Colonic mucosa (tissue), 4 donors: Measurements from ENCODE around the gene ZDHHC20. TPM values are rescaled to one million over a fixed set of nuclear protein-coding genes. Genes with fewer than 3 reads are reported as not detected.
"Not testable (repeated sequence)": the region's sequence is repeated elsewhere in the genome, so short reads cannot be mapped to it uniquely, and the experiment has no call there.

Experiments
- DNase-seq: peaks from one replicate; pipeline ENCODE4 v3.0.0-alpha.2; 2020
- H3K27ac ChIP-seq: fragments of 200-600 bp; one replicate; pipeline ENCODE4 v1.8.0; 2021
- H3K27me3 ChIP-seq: fragments of 200-600 bp; one replicate; pipeline ENCODE4 v1.8.0; 2021
- H3K36me3 ChIP-seq: fragments of 200-600 bp; one replicate; pipeline ENCODE4 v1.8.0; 2021
- H3K4me1 ChIP-seq: fragments of 200-600 bp; one replicate; pipeline ENCODE4 v1.8.0; 2021; ENCODE audit warnings: mild to moderate bottlenecking
- H3K4me3 ChIP-seq: fragments of 200-600 bp; one replicate; pipeline ENCODE4 v1.8.0; 2021
- H3K9ac ChIP-seq, 2 donors: one replicate each; pipeline ENCODE4 v1.7.0; 2013; ENCODE audit warnings: control low read depth in 2 of 2, low read depth in 2 of 2, low read length in 2 of 2
- H3K9me3 ChIP-seq: fragments of 200-600 bp; one replicate; pipeline ENCODE4 v1.8.0; 2021
- intact Hi-C: fragments of 100-400 bp; cut with DNase I; formaldehyde crosslinking; loops from one replicate; pipeline ENCODE4 v1.14.1; 2022
- total RNA-seq, 2 donors: library from RNA; stranded (reverse); fragmentation: NEBNext Ultra II Directional in 1 of 2; extraction: Animal tissue kit (Norgen Biotek cat#: 25700) in 1 of 2; gene quantifications; one replicate each; pipeline ENCODE4 v1.2.1, GENCODE V29; 2021
- TF ChIP-seq, protein P1 (sequence below): fragments of 200-600 bp; IDR thresholded peaks from one replicate; pipeline ENCODE4 v1.8.0; 2022; ENCODE audit warnings: antibody characterized with exemption, mild to moderate bottlenecking
- donor health status: healthy.
- donor health status: DM: no; HTN: no; CAD: no.
- donor health status: DM: no; HTN: no; CAD: no.

The ZDHHC20 gene
- total RNA-seq, 2 donors from 2014 or later, result 74.0 to 111 TPM

GRCh38 chr13:21399741-21400140 lies 59.4 kb downstream of the ZDHHC20 start:
- Histone ChIP-seq H3K4me3 (no peak overlapping the region), H3K27ac (no peak overlapping the region), H3K4me1 (no peaks in the 10 kb centered on the region), H3K9me3 (no peaks in the 10 kb centered on the region), H3K27me3 (no peaks in the 10 kb centered on the region), H3K36me3 (no peaks in the 10 kb centered on the region), H3K9ac (no peak overlapping the region)
- intact Hi-C loops, result no loop called here
- DNase-seq, result no peak
- TF ChIP-seq, protein P1, sequence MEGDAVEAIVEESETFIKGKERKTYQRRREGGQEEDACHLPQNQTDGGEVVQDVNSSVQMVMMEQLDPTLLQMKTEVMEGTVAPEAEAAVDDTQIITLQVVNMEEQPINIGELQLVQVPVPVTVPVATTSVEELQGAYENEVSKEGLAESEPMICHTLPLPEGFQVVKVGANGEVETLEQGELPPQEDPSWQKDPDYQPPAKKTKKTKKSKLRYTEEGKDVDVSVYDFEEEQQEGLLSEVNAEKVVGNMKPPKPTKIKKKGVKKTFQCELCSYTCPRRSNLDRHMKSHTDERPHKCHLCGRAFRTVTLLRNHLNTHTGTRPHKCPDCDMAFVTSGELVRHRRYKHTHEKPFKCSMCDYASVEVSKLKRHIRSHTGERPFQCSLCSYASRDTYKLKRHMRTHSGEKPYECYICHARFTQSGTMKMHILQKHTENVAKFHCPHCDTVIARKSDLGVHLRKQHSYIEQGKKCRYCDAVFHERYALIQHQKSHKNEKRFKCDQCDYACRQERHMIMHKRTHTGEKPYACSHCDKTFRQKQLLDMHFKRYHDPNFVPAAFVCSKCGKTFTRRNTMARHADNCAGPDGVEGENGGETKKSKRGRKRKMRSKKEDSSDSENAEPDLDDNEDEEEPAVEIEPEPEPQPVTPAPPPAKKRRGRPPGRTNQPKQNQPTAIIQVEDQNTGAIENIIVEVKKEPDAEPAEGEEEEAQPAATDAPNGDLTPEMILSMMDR, result no peak

GRCh38 chr13:21395953-21396352 lies 63.1 kb downstream of the ZDHHC20 start:
- Histone ChIP-seq H3K27me3 (no peaks in the 10 kb centered on the region), H3K9ac (no peak overlapping the region), H3K36me3 (no peaks in the 10 kb centered on the region), H3K9me3 (no peaks in the 10 kb centered on the region), H3K4me1 (no peaks in the 10 kb centered on the region), H3K4me3 (no peak overlapping the region), H3K27ac (no peak overlapping the region)
- intact Hi-C loops, result no loop called here
- TF ChIP-seq, protein P1, result no peak
- DNase-seq, result no peak

- no peaks in the 10 kb centered on the region for H3K36me3 ChIP-seq
These were observed 70.0 kb downstream of the ZDHHC20 start for GRCh38 chr13:21389124-21389523.

GRCh38 chr13:21385710-21386109 lies 73.4 kb downstream of the ZDHHC20 start:
- no peak overlapping the region for H3K4me3 ChIP-seq
- H3K36me3 ChIP-seq, result peaks cover 4% of the 10 kb centered on the region
- TF ChIP-seq, protein P1, result no peak
- H3K9ac ChIP-seq, result no peak overlapping the region
- H3K27ac ChIP-seq, result no peak overlapping the region
- H3K27me3 ChIP-seq, result no peaks in the 10 kb centered on the region
- H3K9me3 ChIP-seq, result no peaks in the 10 kb centered on the region
- H3K4me1 ChIP-seq, result no peaks in the 10 kb centered on the region
- DNase-seq, result no peak
- intact Hi-C loops, result no loop called here

More at GRCh38 chr13:21389124-21389523, 70.0 kb downstream of the ZDHHC20 start:
- DNase-seq, result no peak
- intact Hi-C loops, result no loop called here
- Histone ChIP-seq H3K4me3 (no peak overlapping the region), H3K27ac (no peak overlapping the region), H3K9ac (no peak overlapping the region), H3K27me3 (no peaks in the 10 kb centered on the region), H3K4me1 (no peaks in the 10 kb centered on the region), H3K9me3 (no peaks in the 10 kb centered on the region)
- TF ChIP-seq, protein P1, result no peak

GRCh38 chr13:21383090-21383489 lies 76.0 kb downstream of the ZDHHC20 start:
- Histone ChIP-seq H3K36me3 (peaks cover 4% of the 10 kb centered on the region), H3K4me1 (no peaks in the 10 kb centered on the region), H3K9me3 (no peaks in the 10 kb centered on the region), H3K27me3 (no peaks in the 10 kb centered on the region), H3K4me3 (no peak overlapping the region), H3K27ac (no peak overlapping the region), H3K9ac (no peak overlapping the region)
- intact Hi-C loops, result no loop called here
- DNase-seq, result no peak
- TF ChIP-seq, protein P1, result no peak

- intact Hi-C loops, H3K4me1 ChIP-seq, H3K27me3 ChIP-seq, H3K27ac ChIP-seq, DNase-seq, H3K36me3 ChIP-seq, H3K9me3 ChIP-seq, H3K9ac ChIP-seq, H3K4me3 ChIP-seq: not testable (repeated sequence)
These were observed 81.8 kb downstream of the ZDHHC20 start for GRCh38 chr13:21376998-21377985.
